HCT116 (cell line): ENCODE data around the gene CEND1. TPM values are rescaled to one million over a fixed set of nuclear protein-coding genes. Genes with fewer than 3 reads are reported as not detected.

ENCODE experiments used
- ATAC-seq: fragments of 200-7000 bp; cut with Tn5 transposase; 2 replicates; pipeline ENCODE4 v1.9.1; 2020; ENCODE audit warnings: mild to moderate bottlenecking, moderate library complexity
- BruUV-seq: library from RNA; stranded (reverse); fragments of 400-500 nt; replicated peaks from 2 replicates; lab custom pipeline; 2021; lab: Mats Ljungman, UMichigan
- CTCF ChIA-PET: fragments of 300-600 bp; sonication (Branson Sonifier 250); formaldehyde crosslinking; loops from one replicate; lab custom pipeline; 2021; ENCODE audit warnings: antibody characterized with exemption; lab: Charles Lee
- POLR2A ChIA-PET: fragments of 300-600, 350-600 bp; sonication (Branson Sonifier 250); formaldehyde crosslinking; loops from one replicate; lab custom pipeline; 2021; ENCODE audit warnings: antibody characterized with exemption; lab: Charles Lee
- RAD21 ChIA-PET, 2 experiments: fragments of 300-600 bp; sonication (Branson Sonifier 250); formaldehyde crosslinking; loops; one replicate each; lab custom pipeline; 2023; ENCODE audit warnings: low total read pairs in 2 of 2; ENCODE audit not compliant: uncharacterized antibody in 2 of 2, unreplicated experiment in 2 of 2, low non-redundant PET in 1 of 2; lab: Charles Lee
- DNase-seq: peaks from one replicate; pipeline ENCODE4 v3.0.0-alpha.2; 2010; ENCODE audit warnings: low read depth, low spot score
- H2AFZ ChIP-seq: fragments of 200-600 bp; shearing (Covaris generic), sonication (generic); 2 replicates; pipeline ENCODE4 v1.6.1; 2017; ENCODE audit warnings: low read depth, mixed run types, mixed read lengths, antibody characterized with exemption, low read length; ENCODE audit not compliant: poor library complexity, severe bottlenecking
- H3K27ac ChIP-seq: 2 replicates; pipeline ENCODE4 v1.5.1; 2012; ENCODE audit warnings: low read depth, low read length
- H3K27me3 ChIP-seq: fragments of 200-600 bp; sonication (generic); 2 replicates; pipeline ENCODE4 v1.6.1; 2016; ENCODE audit warnings: mixed run types, low read length, mixed read lengths; ENCODE audit not compliant: insufficient read depth
- H3K36me3 ChIP-seq, 2 experiments: fragments of 200-500 bp in 1 of 2; fragments of 200-600 bp in 1 of 2; sonication (Bioruptor generic) in 1 of 2; sonication (generic) in 1 of 2; 2 replicates each; pipeline versions ENCODE4 v1.5.1 to v1.6.1; 2014 to 2016; ENCODE audit warnings: low read length in 2 of 2, inconsistent platforms in 1 of 2, mixed read lengths in 1 of 2, mixed run types in 1 of 2; ENCODE audit not compliant: insufficient read depth in 2 of 2, control insufficient read depth in 1 of 2
- H3K4me1 ChIP-seq, 2 experiments: fragments of 200-600 bp in 1 of 2; sonication (generic) in 1 of 2; 2 replicates each; pipeline versions ENCODE4 v1.5.1 to v1.6.1; 2012 to 2017; ENCODE audit warnings: low read length in 2 of 2, inconsistent platforms in 1 of 2, mild to moderate bottlenecking in 1 of 2, mixed read lengths in 1 of 2, mixed run types in 1 of 2, moderate library complexity in 1 of 2; ENCODE audit not compliant: insufficient read depth in 2 of 2, control insufficient read depth in 1 of 2
- H3K4me2 ChIP-seq: fragments of 200-600 bp; sonication (generic); 2 replicates; pipeline ENCODE4 v1.6.1; 2017; ENCODE audit warnings: mixed run types, low read length, mixed read lengths
- H3K4me3 ChIP-seq, 2 experiments: fragments of 200-600 bp in 1 of 2; sonication (generic) in 1 of 2; replicated peaks in 1 of 2; 2 replicates each; pipeline ENCODE4 v1.5.1; 2011 to 2016; ENCODE audit warnings: low read length in 2 of 2, control low read depth in 1 of 2, low read depth in 1 of 2, mild to moderate bottlenecking in 1 of 2, mixed read lengths in 1 of 2, mixed run types in 1 of 2
- H3K79me2 ChIP-seq: fragments of 200-600 bp; sonication (generic); 2 replicates; pipeline ENCODE4 v1.6.1; 2017; ENCODE audit warnings: mild to moderate bottlenecking, mixed run types, low read length, moderate library complexity, mixed read lengths; ENCODE audit not compliant: insufficient read depth
- H3K9ac ChIP-seq: fragments of 200-600 bp; sonication (generic); 2 replicates; pipeline ENCODE4 v1.6.1; 2016; ENCODE audit warnings: low read length, mixed read lengths
- H3K9me2 ChIP-seq: fragments of 200-600 bp; sonication (generic), shearing (Covaris generic); 2 replicates; pipeline ENCODE4 v1.6.1; 2017; ENCODE audit warnings: mixed run types, mild to moderate bottlenecking, moderate library complexity; ENCODE audit not compliant: insufficient read depth
- H3K9me3 ChIP-seq, 2 experiments: fragments of 200-500 bp in 1 of 2; fragments of 200-600 bp in 1 of 2; sonication (Bioruptor generic) in 1 of 2; sonication (generic) in 1 of 2; 2 replicates each; pipeline ENCODE4 v1.6.1; 2014 to 2017; ENCODE audit warnings: low read length in 2 of 2, mixed read lengths in 2 of 2, inconsistent platforms in 1 of 2, low read depth in 1 of 2, mild to moderate bottlenecking in 1 of 2, mixed run types in 1 of 2, moderate library complexity in 1 of 2; ENCODE audit not compliant: control insufficient read depth in 1 of 2, insufficient read depth in 1 of 2
- H4K20me1 ChIP-seq: fragments of 200-600 bp; sonication (generic), shearing (Covaris generic); 2 replicates; pipeline ENCODE4 v1.6.1; 2017; ENCODE audit warnings: mixed run types, mild to moderate bottlenecking, moderate library complexity; ENCODE audit not compliant: insufficient read depth
- FOSL1 ChIP-seq: IDR thresholded peaks from 2 replicates; pipeline ENCODE4 v1.6.1; 2012; ENCODE audit warnings: low read depth
- POLR2A ChIP-seq: IDR thresholded peaks from 2 replicates; pipeline ENCODE4 v1.7.0; 2011; ENCODE audit warnings: borderline replicate concordance; ENCODE audit not compliant: insufficient read depth, insufficient read length; ENCODE audit errors: extremely low read depth
- POLR2AphosphoS5 ChIP-seq: IDR thresholded peaks from 2 replicates; pipeline ENCODE4 v1.6.1; 2011; ENCODE audit warnings: mild to moderate bottlenecking, low read depth, low read length, moderate library complexity
- SP1 ChIP-seq: IDR thresholded peaks from 2 replicates; pipeline ENCODE4 v1.6.1; 2012; ENCODE audit warnings: low read depth
- ZFX ChIP-seq: fragments of 450-650 bp; IDR thresholded peaks from 2 replicates; pipeline ENCODE4 v1.6.1; 2017
- intact Hi-C: fragments of 100-400 bp; cut with micrococcal nuclease; formaldehyde crosslinking; loops from 2 replicates; pipeline ENCODE4 v1.10.0; 2022
- total RNA-seq: library from RNA; stranded (reverse); gene quantifications from one replicate; pipeline ENCODE4 v1.2.1, GENCODE V29; 2021; ENCODE audit not compliant: unreplicated experiment
- TF ChIP-seq, protein P1 (sequence below): IDR thresholded peaks from 2 replicates; pipeline ENCODE4 v1.6.1; 2011; ENCODE audit warnings: mild to moderate bottlenecking, low read length, moderate library complexity; ENCODE audit not compliant: insufficient replicate concordance; ENCODE audit errors: extremely low read depth
- TF ChIP-seq, protein P2 (sequence below): IDR thresholded peaks from 2 replicates; pipeline ENCODE4 v1.6.1; 2012

Gene CEND1
- total RNA-seq, 1 experiment from 2014 or later, result 0.27 TPM

DNA sequence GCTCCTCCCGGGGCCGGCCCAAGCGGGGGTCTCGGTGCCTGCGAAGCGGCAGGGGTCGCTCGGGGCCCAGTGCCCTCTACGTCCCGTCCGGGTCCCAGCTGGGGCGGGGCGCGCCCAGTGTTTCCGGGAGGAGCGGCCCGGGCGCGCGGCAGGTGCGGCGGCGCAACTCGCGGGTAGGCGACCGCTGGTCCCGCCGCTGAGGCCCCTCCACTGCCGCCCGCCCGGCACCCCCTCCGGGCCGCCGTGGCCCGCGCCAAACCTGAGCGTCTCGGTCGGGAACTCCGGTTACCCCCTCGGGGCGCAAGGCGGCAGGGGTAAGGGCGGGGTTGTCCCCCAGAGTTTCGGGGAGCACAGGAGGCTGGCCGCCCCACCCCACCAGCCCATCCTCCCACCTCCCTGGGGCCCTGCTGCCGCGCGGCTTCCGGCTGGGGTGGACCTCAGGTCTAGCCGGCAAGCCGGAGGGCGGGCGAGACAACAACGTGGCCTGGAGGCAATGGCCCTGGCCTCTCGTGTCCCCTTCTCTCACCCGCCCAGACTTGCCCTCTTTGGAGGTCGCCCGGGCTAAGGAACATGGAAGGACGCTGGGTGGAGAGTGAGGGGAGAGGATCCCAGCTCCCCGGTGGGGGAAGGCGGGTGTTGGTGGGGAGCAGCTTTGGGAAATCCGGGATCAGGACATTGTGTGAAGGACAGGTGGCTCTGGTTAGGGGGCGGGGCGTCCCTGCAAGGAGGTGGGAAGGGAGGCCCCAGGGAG, 37.4 kb upstream of the CEND1 start:
- intact Hi-C loops, result no loop called here
- H3K9ac ChIP-seq, result peak overlapping the region; percentile 76

GRCh38 chr11:826836-827145, 36.9 kb upstream of the CEND1 start:
- Histone ChIP-seq H3K9ac (peak overlapping the region; percentile 76), H3K79me2 (peaks cover 6% of the 10 kb centered on the region; the same call in 1 of the 2 replicates), H3K27ac (peak overlapping the region; percentile 89), H3K4me1 (peaks cover 26 to 44% of the 10 kb centered on the region in 2 experiments), H3K4me2 (peak overlapping the region; percentile 100)
- POLR2A ChIA-PET, result no interaction called here
- no TSS peak for BruUV-seq
- TF ChIP-seq POLR2A, result peak; percentile 0
- no peak for TF ChIP-seq FOSL1
- TF ChIP-seq, protein P1, sequence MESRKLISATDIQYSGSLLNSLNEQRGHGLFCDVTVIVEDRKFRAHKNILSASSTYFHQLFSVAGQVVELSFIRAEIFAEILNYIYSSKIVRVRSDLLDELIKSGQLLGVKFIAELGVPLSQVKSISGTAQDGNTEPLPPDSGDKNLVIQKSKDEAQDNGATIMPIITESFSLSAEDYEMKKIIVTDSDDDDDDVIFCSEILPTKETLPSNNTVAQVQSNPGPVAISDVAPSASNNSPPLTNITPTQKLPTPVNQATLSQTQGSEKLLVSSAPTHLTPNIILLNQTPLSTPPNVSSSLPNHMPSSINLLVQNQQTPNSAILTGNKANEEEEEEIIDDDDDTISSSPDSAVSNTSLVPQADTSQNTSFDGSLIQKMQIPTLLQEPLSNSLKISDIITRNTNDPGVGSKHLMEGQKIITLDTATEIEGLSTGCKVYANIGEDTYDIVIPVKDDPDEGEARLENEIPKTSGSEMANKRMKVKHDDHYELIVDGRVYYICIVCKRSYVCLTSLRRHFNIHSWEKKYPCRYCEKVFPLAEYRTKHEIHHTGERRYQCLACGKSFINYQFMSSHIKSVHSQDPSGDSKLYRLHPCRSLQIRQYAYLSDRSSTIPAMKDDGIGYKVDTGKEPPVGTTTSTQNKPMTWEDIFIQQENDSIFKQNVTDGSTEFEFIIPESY, result no peak
- TF ChIP-seq, all 23 proteins: peak for 1
- DNase-seq (no peak), ATAC-seq (peak; percentile 32; the same call in 1 of the 2 replicates)
- peak overlapping the region; percentile 51 to 65 for H3K4me3 ChIP-seq
- RAD21 ChIA-PET, result no interaction called here
- no peaks in the 10 kb centered on the region for H3K36me3 ChIP-seq
- CTCF ChIA-PET, result no interaction called here
- H2AFZ ChIP-seq, result no peak overlapping the region
- no peaks in the 10 kb centered on the region for H3K9me3 ChIP-seq
- no peaks in the 10 kb centered on the region for H4K20me1 ChIP-seq
- no peaks in the 10 kb centered on the region for H3K9me2 ChIP-seq
- no peaks in the 10 kb centered on the region for H3K27me3 ChIP-seq
- intact Hi-C loops, result no loop called here

More for the DNA sequence above, 37.4 kb upstream of the CEND1 start:
- ATAC-seq (peak; percentile 64), DNase-seq (no peak)
- no peaks in the 10 kb centered on the region for H3K36me3 ChIP-seq
- TF ChIP-seq, protein P2, sequence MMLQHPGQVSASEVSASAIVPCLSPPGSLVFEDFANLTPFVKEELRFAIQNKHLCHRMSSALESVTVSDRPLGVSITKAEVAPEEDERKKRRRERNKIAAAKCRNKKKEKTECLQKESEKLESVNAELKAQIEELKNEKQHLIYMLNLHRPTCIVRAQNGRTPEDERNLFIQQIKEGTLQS, result no peak
- TF ChIP-seq POLR2AphosphoS5 (0 out of 2 replicates have a peak, but pooled peaks have one; percentile 8), ZFX (peak; percentile 64; the same call in 1 of the 2 replicates), SP1 (no peak)
- peak overlapping the region; percentile 100 for H3K4me2 ChIP-seq
- H3K9me2 ChIP-seq, result no peaks in the 10 kb centered on the region
- no peak overlapping the region for H2AFZ ChIP-seq
- peaks cover 29 to 47% of the 10 kb centered on the region in 2 experiments for H3K4me1 ChIP-seq
- no peaks in the 10 kb centered on the region for H3K9me3 ChIP-seq
- peak overlapping the region; percentile 51 to 65 for H3K4me3 ChIP-seq
- CTCF ChIA-PET, result no interaction called here
- peaks cover 7% of the 10 kb centered on the region; the same call in 1 of the 2 replicates for H3K79me2 ChIP-seq
- H3K27ac ChIP-seq, result peak overlapping the region; percentile 89
- H3K27me3 ChIP-seq, result no peaks in the 10 kb centered on the region
- POLR2A ChIA-PET, result interaction anchor here (1.4 to 2.3 kb wide), 2 partner anchors 8 to 18 kb away, joined by 6 to 16 read pairs; partner anchors contain the start of genes PNPLA2 and RPLP2
- BruUV-seq, result no TSS peak
- RAD21 ChIA-PET, result no interaction called here
- no peaks in the 10 kb centered on the region for H4K20me1 ChIP-seq
